ENCODE results near the gene PARP9.
A peak's percentile ranks its signal among the peaks of the same experiment; 100 is the strongest.
"Not testable (repeated sequence)": the region's sequence is repeated elsewhere in the genome, so short reads cannot be mapped to it uniquely, and the experiment has no call there.

The PARP9 gene

DNA sequence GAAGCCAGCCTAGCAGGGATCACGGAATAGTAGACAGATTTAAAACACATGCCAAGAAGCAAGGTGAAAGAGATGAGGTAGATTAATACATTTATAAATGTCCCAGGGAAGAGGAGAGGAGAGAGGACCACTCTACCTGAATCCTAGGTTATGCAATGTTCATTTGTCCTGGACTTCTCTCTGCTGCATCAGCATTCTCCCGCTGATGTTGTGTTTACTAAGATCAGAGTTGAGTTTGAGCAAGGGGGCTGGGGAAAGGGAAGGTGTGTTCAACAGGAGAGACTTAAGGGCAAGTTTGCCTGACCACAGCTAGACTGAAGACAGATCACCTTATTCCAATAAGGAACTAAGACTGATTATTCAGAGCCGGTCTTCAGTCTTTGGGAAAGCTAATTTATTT, 48.2 kb downstream of the PARP9 start:
- DNase-seq, result no peak

DNA sequence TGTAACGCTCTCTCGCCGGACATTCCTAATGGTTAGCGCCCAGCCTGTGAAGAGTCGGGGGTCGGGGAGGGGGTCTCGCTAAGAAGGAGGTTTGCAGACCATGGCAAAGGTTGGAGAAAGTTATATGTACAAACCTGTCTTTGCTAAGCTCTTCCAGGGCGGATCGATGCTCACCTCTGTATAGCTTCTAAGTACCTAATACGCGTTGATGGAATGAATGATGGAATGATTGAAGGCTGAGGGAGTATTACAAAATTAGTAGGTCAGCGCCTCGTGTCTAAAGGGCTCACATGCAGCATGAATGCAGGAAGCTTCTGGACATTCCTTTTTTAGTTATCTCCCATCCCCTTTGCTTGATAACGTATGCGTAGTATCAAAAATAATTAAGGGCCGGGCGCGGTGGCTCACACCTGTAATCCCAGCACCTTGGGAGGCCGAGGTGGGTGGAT, 49.1 kb downstream of the PARP9 start:
- no peak for DNase-seq

DNA sequence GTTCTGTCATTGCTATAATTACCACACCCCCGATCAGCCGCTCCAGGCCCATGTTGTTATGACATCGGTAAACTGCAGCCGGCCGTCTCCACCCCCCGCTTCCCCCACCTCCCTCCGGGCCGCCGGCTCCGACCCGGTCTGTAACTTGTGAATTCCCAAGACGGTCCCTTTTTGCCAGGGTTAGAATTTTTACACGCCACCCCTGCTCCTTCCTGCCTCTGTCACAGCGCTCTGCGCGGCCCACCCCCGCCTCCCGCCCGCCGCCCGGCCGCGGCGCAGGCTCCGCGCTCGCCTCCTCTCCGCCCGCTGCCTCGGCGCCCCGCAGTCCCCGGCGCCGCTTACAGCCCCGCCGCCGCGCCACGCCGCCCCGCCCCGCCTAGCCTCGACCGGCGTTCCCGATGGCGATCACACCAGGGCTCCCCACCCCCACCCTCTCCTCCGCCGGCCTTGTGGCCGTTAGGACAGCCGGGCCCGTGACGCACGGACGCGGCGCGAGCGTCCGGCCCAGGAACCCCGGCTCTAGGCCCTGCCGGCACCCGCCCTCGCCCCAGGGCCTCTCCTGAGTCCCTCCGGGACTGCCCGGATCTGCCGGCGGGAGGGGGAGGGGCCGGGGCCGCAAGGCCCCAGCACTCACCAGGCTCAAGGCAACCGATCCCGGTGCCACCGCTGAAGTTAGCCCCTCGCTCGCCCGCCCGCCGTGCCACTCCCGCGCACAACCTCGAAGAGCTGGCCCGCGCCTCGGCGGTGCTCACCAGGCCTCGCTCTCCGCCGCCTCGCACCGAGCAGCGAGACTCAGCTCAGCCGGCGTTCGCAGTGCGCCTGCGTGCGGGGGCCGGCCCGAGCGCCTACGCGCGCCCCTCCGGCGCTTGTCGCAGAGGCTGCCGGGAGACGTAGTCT, 49.7 kb downstream of the PARP9 start, which contains the start of gene KPNA1:
Gene KPNA1, minus strand, starts transcription at position 817 of the 897 bp plus-strand sequence. CDS start 18,374 bp downstream, outside the sequence.
- DNase-seq, result peak; percentile 73

DNA sequence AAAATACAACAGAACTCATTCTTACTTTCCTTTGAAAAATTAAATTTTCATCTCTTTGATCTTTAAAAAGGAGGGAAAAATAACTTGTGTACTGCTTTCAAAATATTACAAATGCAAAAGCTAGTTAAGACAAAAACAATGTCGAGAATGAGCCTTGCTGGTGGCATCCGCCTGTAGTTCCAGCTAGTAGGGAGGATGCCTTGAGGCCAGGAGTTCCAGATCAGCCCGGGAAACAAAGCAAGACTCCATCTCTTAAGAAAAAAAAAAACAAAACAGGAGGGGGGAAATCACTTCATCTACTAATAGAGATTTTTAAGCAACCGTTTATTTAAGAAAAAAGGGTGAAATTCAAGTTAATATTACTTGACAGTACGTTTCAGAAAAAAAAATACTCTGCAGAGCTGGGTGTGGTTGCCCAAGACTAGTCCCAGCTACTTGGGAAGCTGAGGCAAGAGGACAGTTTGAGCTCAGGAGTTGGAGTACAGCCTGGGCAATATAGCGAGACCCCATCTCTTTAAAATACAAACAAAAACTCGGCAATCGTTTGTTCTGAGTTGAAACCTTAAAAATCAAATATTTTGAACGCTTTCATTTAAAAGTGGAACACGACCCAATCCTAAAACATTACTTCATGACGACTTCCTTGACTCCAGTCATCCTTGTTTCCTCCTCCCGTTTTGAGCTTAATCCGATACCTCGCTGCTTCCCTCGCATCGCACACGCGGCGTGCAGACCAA, 50.5 kb downstream of the PARP9 start:
- DNase-seq, result no peak

GRCh38 chr3:122512284-122512683, 51.8 kb downstream of the PARP9 start:
- DNase-seq, result no peak

DNA sequence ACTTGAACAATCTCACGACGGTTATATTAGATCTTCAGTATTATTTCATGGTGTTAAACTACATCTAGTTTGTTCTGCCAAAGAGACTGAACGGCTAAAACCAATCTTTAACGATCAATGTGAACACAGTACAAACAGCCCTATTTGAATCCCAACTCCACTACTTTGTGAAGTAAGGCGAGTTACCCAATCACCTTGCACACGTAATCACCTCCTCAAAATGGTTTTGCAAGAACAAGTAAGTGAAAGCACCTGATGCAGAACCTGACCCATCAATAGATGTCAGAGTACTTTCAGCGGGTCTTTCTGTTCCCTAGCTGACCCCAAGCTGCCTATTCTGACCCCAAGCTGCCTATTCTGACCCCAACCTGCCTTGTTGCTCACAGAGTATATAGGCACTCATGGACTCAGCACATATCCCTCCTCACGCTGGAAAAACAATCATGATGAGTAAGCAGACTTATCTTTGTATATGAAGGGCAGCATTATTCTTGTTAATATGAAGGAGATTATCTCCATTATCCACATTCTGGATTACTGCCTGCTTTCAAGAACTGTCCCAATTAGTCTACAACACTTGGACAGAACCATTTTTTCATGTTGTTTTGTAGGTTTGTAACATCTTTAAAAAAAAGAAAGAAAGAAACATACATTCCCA, 53.1 kb downstream of the PARP9 start:
- DNase-seq, result no peak

DNA sequence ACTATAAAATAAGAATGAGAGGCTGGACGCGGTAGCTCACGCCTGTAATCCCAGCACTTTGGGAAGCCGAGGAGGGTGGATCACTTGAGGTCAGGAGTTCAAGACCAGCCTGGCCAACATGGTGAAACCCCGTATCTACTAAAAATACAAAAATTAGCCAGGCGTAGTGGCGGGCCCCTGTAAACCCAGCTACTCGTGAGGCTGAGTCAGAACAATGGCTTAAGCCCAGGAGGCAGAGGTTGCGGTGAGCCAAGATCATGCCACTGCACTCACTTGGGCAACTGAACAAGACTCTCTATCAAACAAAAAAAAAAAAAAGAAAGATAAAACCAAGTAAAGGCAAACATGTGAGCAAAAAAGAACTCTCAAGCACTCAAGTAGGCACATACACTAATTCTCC, 55.2 kb downstream of the PARP9 start:
- DNase-seq, result not testable (repeated sequence)

GRCh38 chr3:122508135-122508914, 55.8 kb downstream of the PARP9 start:
- no peak for DNase-seq

- DNase-seq, result no peak
Measured at GRCh38 chr3:122506450-122506849, 57.6 kb downstream of the PARP9 start.

GRCh38 chr3:122505676-122506075, 58.4 kb downstream of the PARP9 start:
- no peak for DNase-seq

GRCh38 chr3:122502941-122503340, 61.2 kb downstream of the PARP9 start:
- no peak for DNase-seq

DNA sequence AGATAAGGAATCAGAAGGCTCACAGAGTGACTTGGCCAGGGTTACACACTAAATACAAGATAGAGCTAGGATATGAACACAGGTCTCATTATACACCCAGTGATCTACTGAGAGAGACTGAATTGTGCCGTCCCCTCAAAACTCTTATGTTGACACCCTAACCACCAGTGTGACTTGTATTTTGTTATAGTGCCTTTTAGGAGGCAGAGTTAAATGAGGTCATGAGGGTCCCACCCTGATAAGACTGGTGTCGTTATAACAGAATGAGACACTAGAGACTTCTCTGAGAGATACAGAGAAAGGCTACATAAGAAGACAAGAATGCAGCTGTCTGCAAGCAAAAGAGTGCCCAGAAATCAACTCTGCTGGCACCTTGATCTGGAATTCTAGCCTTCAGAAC, 62.0 kb downstream of the PARP9 start:
- DNase-seq, result no peak

DNA sequence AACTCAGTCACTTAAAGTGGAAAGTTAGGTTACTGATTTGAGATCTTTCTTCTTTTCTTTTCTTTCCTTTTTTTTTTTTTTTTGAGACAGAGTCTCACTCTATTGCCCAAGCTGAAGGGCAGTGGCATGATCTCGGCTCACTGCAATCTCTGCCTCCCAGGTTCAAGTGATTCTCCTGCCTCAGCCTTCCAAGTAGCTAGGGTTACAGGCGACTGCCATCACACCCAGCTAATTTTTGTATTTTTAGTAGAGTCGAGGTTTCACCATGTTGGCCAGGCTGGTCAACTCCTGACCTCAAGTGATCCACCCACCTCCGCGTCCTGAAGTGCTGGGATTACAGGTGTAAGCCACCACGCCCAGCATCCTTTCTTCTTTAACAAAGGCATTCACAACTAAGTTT, 63.1 kb downstream of the PARP9 start:
- not testable (repeated sequence) for DNase-seq

GRCh38 chr3:122498152-122498551, 65.9 kb downstream of the PARP9 start:
- DNase-seq, result no peak

DNA sequence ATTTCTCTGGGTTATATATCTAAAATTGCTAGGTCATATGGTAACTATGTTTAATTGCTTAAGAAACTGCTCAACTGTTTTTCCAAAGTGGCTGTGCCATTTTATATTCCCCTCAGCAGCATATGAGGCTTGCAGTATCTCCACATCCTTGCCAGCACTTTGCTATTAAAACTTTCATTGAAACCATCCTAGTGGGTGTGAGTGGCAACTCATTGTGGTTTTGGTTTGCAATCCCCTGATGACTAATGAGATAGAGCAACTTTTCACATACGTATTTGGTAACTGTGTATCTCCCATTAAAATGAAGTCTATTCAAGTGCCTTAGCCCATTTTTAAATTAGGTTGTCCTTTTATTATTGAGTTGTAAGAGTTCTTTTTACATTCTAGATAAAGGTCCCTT, 66.7 kb downstream of the PARP9 start:
- no peak for DNase-seq

DNA sequence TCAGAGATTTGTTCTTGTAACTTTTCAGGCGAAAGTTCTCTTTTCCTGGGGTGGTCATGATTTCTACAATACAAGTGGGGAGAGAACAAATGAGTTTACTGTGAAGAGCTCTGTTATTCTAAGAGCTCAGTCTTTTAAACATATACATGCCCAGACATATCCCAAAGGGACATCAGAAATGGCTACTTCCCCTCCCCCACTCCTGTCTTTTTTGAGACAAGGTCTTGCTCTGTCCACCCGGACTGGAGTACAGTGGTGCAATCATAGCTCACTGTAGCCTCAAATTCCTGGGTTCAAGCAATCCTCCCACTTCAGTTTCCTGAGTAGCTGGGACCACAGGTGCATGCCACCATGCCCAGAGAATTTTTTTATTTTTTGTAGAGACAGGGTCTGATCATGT, 67.6 kb downstream of the PARP9 start:
- DNase-seq, result no peak

- no peak for DNase-seq
Measured at GRCh38 chr3:122493296-122493695, 70.8 kb downstream of the PARP9 start.

DNA sequence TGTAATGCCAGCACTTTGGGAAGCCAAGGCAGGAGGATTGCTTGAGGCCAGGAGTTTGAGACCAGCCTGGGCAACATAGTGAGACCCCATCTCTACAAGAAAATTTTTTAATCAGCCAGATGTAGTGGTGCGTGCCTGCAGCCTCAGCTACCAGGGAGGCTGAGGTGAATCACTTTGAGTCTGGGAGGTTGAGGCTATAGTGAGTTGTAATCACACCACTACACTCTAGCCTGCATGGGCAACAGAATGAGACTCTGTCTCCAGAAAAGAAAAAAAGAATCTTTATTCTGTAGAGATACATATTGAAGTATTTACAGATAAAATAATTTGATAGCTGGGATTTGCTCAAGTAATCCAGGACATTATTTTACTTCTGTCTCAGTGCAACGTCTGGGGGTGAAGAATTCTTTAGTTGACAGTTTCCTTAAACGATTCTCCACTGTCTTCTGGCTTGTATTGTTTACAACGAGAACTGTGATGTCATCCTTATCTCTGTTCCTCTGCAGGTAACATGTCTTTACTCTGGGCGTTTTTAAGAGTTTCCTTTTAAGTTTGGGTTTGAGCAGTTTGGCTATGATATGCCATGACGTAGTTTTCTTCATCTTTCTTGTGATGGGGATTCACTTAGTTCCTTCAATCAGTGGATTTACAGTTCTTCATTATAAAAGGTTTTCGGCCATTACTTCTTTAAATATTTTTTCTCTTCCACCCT, 75.7 kb downstream of the PARP9 start:
- no peak for DNase-seq

DNA sequence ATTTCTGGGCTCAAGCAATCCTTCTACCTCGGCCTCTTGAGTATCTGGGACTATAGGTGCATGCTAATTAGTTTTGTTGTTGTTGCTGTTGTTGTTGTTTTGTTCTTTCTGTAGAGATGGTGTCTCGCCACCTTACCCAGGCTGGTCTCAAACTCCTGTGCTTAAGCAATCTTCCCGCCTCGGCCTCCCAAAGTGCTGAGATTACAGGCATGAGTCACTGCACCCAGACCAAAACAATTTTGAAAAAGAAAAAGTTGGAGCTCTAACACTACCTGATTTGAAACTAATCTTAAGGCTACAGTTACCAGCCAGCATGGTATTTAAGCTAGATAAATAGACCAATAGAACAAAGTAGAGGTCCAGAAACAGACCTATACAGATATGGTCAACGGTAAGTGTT, 79.1 kb downstream of the PARP9 start:
- no peak for DNase-seq

- no peak for DNase-seq
Measured at GRCh38 chr3:122481390-122481789, 82.7 kb downstream of the PARP9 start.

Measured in SHP77 treated with DMSO at 0.1 percent for 48 hours (cell line).